Ishikawa (cell line): ENCODE data around the gene TRIP10.

ENCODE experiments used
- CEBPB ChIP-seq: IDR thresholded peaks from 2 replicates; pipeline ENCODE4 v1.6.1; 2012
- CREB1 ChIP-seq: IDR thresholded peaks from 2 replicates; pipeline ENCODE4 v1.6.1; 2012; ENCODE audit warnings: low read depth
- EGR1 ChIP-seq: IDR thresholded peaks from 2 replicates; pipeline ENCODE4 v1.6.1; 2012
- EP300 ChIP-seq: IDR thresholded peaks from 2 replicates; pipeline ENCODE4 v1.6.1; 2012; ENCODE audit warnings: borderline replicate concordance
- FOXM1 ChIP-seq: IDR thresholded peaks from 2 replicates; pipeline ENCODE4 v1.6.1; 2012; ENCODE audit warnings: low read depth, borderline replicate concordance
- NFIC ChIP-seq: IDR thresholded peaks from 2 replicates; pipeline ENCODE4 v1.6.1; 2012
- RAD21 ChIP-seq: IDR thresholded peaks from 2 replicates; pipeline ENCODE4 v1.6.1; 2012; ENCODE audit warnings: low read depth
- TAF1 ChIP-seq: IDR thresholded peaks from 2 replicates; pipeline ENCODE4 v1.6.1; 2012; ENCODE audit warnings: low read depth, mild to moderate bottlenecking
- TCF12 ChIP-seq: IDR thresholded peaks from 2 replicates; pipeline ENCODE4 v1.6.1; 2012; ENCODE audit warnings: low read depth
- TEAD4 ChIP-seq: IDR thresholded peaks from 2 replicates; pipeline ENCODE4 v1.6.1; 2012
- YY1 ChIP-seq: IDR thresholded peaks from 2 replicates; pipeline ENCODE4 v1.6.1; 2012; ENCODE audit warnings: low read depth
- ZBTB7A ChIP-seq: IDR thresholded peaks from 2 replicates; pipeline ENCODE4 v1.6.1; 2012; ENCODE audit warnings: low read depth
- TF ChIP-seq, protein P1 (sequence below): IDR thresholded peaks from 2 replicates; pipeline ENCODE4 v1.6.1; 2012
- TF ChIP-seq, protein P2 (sequence below): IDR thresholded peaks from 2 replicates; pipeline ENCODE4 v1.6.1; 2012; ENCODE audit warnings: low read depth, mild to moderate bottlenecking
- TF ChIP-seq, protein P3 (sequence below): IDR thresholded peaks from 2 replicates; pipeline ENCODE4 v1.6.1; 2012

TRIP10 gene

DNA sequence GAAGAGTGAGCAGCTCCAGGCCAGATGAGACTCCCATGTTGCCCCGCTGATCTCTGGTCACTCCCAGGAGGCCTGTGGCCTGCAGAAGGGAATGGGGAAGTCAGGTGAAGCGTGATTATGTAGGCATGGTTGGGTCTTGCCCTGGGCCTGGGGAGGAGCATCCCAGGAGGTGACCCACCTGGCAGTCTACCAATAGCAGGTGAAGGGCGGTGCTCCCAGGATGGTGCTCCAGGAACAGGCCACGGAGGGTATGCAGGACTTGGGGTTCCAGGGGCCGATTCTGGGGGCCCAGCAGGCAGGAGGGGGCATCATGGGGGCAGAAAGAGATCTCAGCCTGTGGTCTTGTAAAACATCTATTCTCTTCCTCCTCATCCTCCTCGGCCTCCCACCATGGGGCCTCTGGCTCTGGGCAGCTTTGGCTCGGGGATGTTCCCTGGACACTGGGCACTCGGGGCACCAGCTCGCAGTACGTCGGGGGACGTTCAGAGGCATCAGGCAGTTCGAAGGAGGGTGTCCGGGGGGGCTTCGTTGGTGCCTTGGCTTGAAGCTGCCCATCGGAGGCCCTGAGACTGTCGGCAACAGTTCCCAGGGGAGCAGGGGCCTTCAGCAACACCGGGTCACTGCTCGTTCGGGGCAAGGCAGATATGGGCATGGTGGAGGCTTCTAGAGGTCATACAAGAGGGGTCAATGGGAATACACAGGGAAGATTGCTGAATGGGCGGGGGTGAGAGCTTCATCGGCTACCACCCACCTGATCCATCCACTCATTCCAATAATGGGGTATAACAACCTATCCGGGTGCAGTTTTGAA is 15.4 kb downstream of the TRIP10 start:
- TF ChIP-seq TAF1 (no peak), NFIC (no peak), CREB1 (no peak), ZBTB7A (no peak), RAD21 (no peak), CEBPB (no peak), TEAD4 (no peak), YY1 (no peak), FOXM1 (no peak), EP300 (no peak), EGR1 (no peak), TCF12 (no peak)
- TF ChIP-seq, protein P1, sequence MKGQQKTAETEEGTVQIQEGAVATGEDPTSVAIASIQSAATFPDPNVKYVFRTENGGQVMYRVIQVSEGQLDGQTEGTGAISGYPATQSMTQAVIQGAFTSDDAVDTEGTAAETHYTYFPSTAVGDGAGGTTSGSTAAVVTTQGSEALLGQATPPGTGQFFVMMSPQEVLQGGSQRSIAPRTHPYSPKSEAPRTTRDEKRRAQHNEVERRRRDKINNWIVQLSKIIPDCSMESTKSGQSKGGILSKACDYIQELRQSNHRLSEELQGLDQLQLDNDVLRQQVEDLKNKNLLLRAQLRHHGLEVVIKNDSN = no peak
- TF ChIP-seq, protein P2, sequence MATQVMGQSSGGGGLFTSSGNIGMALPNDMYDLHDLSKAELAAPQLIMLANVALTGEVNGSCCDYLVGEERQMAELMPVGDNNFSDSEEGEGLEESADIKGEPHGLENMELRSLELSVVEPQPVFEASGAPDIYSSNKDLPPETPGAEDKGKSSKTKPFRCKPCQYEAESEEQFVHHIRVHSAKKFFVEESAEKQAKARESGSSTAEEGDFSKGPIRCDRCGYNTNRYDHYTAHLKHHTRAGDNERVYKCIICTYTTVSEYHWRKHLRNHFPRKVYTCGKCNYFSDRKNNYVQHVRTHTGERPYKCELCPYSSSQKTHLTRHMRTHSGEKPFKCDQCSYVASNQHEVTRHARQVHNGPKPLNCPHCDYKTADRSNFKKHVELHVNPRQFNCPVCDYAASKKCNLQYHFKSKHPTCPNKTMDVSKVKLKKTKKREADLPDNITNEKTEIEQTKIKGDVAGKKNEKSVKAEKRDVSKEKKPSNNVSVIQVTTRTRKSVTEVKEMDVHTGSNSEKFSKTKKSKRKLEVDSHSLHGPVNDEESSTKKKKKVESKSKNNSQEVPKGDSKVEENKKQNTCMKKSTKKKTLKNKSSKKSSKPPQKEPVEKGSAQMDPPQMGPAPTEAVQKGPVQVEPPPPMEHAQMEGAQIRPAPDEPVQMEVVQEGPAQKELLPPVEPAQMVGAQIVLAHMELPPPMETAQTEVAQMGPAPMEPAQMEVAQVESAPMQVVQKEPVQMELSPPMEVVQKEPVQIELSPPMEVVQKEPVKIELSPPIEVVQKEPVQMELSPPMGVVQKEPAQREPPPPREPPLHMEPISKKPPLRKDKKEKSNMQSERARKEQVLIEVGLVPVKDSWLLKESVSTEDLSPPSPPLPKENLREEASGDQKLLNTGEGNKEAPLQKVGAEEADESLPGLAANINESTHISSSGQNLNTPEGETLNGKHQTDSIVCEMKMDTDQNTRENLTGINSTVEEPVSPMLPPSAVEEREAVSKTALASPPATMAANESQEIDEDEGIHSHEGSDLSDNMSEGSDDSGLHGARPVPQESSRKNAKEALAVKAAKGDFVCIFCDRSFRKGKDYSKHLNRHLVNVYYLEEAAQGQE = no peak
- TF ChIP-seq, protein P3, sequence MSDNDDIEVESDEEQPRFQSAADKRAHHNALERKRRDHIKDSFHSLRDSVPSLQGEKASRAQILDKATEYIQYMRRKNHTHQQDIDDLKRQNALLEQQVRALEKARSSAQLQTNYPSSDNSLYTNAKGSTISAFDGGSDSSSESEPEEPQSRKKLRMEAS = no peak

DNA sequence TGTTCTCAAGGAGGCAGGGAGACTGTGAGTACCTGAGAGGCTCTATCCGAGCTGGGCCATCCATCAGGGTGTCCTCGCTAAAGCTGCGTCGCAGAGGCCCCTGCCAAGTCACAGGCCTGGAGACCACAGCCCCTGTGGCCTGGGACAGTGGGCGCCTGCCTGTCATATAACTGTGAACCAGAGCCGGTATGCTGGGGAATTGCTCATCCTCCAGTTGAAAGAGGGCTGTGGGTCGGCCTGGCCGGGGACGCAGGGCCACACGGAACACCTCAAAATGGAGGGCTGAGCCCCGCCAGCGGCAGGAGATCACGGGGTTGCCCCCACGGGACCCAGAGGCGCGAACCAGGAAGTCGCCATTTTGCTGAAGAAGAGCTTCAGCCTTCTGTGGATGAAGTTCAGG is 21.1 kb downstream of the TRIP10 start:
- TF ChIP-seq TAF1 (no peak), CREB1 (no peak), TCF12 (no peak), TEAD4 (no peak), NFIC (no peak), FOXM1 (no peak), EGR1 (no peak), EP300 (no peak), ZBTB7A (no peak), YY1 (no peak)
- TF ChIP-seq, protein P2 = no peak
- TF ChIP-seq, protein P3 = no peak
- TF ChIP-seq, protein P1 = no peak

DNA sequence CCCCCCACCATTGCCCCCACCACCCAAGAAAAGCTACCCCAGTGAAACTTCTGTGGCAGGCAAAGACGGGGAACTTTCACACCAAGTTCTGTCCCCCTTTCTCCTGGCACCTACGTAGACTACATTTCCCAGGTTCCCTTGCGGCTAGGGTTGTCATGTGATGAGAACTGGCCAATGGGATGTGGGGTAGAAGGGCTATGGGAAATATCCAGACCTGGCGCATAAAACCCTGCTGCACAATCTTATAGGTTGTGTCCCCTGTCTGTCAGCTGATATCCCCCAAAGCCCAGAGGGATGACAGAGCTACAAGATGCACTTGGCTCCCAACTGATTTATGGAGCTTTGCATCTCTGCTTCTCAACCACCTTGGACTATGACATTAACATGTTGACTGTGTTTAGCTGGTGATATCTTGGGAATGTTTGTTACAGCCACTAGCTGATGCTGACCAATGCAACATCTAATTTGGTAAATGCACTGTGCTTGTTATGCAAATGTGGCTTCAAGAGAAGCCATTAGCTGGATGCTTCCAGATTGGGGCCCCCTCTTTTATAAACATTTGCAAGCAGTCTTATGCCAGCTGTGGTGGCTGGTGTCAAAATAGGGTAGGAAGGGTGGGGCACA is 21.7 kb downstream of the TRIP10 start:
- no peak for TF ChIP-seq NFIC
- TF ChIP-seq, protein P1 = peak; percentile 93

DNA sequence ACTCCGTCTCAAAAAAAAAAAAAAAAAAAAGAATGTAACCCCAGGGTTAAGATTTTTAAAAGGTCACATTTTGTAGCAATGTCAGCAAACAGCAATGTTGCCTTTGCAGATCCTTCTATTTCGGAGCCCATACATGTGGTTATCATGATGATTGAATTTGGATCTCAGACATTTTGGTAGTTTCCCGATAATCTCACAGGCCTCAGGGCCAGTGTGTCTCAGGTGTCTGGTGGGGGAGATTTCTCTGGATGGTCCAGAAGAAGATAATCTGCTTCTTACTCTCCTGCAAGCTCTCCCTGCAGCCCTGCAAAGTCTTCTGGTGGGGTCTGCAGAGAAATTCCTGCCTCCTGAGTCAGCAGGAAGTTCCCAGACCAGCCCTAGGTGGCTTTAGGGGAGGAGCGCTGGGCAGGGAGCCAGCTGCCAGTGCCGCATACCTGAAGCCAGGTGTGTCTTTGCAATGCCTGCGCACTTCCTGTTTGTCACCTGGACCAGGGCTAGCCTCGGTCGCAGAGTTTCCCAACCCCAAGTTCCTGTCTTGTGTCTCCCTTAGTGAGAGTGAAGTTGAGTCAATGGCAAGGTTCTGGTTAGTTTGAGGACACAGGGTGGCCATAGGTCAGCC is 26.4 kb downstream of the TRIP10 start:
- peak; percentile 77 for TF ChIP-seq FOXM1
- peak; percentile 97 for TF ChIP-seq TCF12
- no peak for TF ChIP-seq YY1
- TF ChIP-seq EGR1 = no peak
- TF ChIP-seq CEBPB = peak; percentile 73
- TF ChIP-seq ZBTB7A = peak; percentile 85
- TF ChIP-seq, protein P1 = peak; percentile 60; the same call in 1 of the 2 replicates
- peak; percentile 54; the same call in 1 of the 2 replicates for TF ChIP-seq TAF1
- TF ChIP-seq TEAD4 = peak; percentile 98
- peak; percentile 97 for TF ChIP-seq NFIC
- peak; percentile 92 for TF ChIP-seq EP300
- TF ChIP-seq CREB1 = peak; percentile 47; the same call in 1 of the 2 replicates
- peak; percentile 15; the same call in 1 of the 2 replicates for TF ChIP-seq RAD21
- TF ChIP-seq, protein P3 = peak; percentile 86
- TF ChIP-seq, protein P2 = no peak
